GM12878 (cell line): ENCODE data around the gene UXS1. TPM values are rescaled to one million over a fixed set of nuclear protein-coding genes. Genes with fewer than 3 reads are reported as not detected.

ENCODE experiments used
- ATAC-seq: fragments of 200-7000 bp; cut with Tn5 transposase; 3 replicates; pipeline ENCODE4 v1.9.1; 2020; ENCODE audit warnings: mild to moderate bottlenecking, moderate library complexity
- BruUV-seq: library from RNA; stranded (reverse); fragments of 400-500 nt; replicated peaks from 2 replicates; lab custom pipeline; 2021; lab: Mats Ljungman, UMichigan
- CTCF ChIA-PET: fragments of 300-600 bp; sonication (Branson Sonifier 250); formaldehyde crosslinking; extraction: SDS; loops from one replicate; lab custom pipeline; 2021; ENCODE audit warnings: inconsistent platforms; lab: Yijun Ruan, JAX
- POLR2A ChIA-PET: fragments of 350-600 bp; formaldehyde crosslinking; extraction: SDS; loops from one replicate; lab custom pipeline; 2021; ENCODE audit warnings: inconsistent platforms; lab: Charles Lee
- RAD21 ChIA-PET: fragments of 300-600 bp; sonication (Branson Sonifier 250); formaldehyde crosslinking; loops from one replicate; lab custom pipeline; 2023; ENCODE audit warnings: antibody characterized with exemption; ENCODE audit not compliant: unreplicated experiment; lab: Charles Lee
- SMC1A ChIA-PET: fragments of 300-600 bp; sonication (Branson Sonifier 250); formaldehyde crosslinking; loops from one replicate; lab custom pipeline; 2023; ENCODE audit not compliant: unreplicated experiment, uncharacterized antibody; lab: Charles Lee
- DNase-seq: peaks from one replicate; pipeline ENCODE4 v3.0.0-alpha.2; 2011; ENCODE audit warnings: low read depth, low spot score
- FAIRE-seq: peaks from 3 replicates; lab custom pipeline; 2011; peaks lifted over from hg19 to GRCh38; lab: Jason Lieb, UNC
- H2AFZ ChIP-seq: 2 replicates; pipeline ENCODE4 v1.6.0; 2011; ENCODE audit warnings: low read depth, low read length, control low read depth; ENCODE audit not compliant: control insufficient read depth
- H3K27ac ChIP-seq: 2 replicates; pipeline ENCODE4 v1.5.1; 2011; ENCODE audit warnings: control low read depth; ENCODE audit not compliant: control insufficient read depth, insufficient read depth
- H3K27me3 ChIP-seq, 2 experiments: replicated peaks in 1 of 2; 2 replicates each; pipeline versions ENCODE4 v1.6.0 to v1.6.1; 2011; ENCODE audit warnings: low read length in 1 of 2; ENCODE audit not compliant: control insufficient read depth in 2 of 2, insufficient read depth in 2 of 2
- H3K36me3 ChIP-seq, 2 experiments: 2 replicates each; pipeline ENCODE4 v1.5.1; 2011; ENCODE audit warnings: low read length in 1 of 2; ENCODE audit not compliant: control insufficient read depth in 2 of 2, insufficient read depth in 2 of 2
- H3K4me1 ChIP-seq: 2 replicates; pipeline ENCODE4 v1.6.1; 2011; ENCODE audit warnings: mild to moderate bottlenecking, low read length, moderate library complexity, mixed read lengths; ENCODE audit not compliant: control insufficient read depth, insufficient read depth
- H3K4me2 ChIP-seq: 2 replicates; pipeline ENCODE4 v1.6.0; 2011; ENCODE audit warnings: control low read depth; ENCODE audit not compliant: control insufficient read depth, insufficient read depth
- H3K4me3 ChIP-seq: fragments of 200-600 bp; sonication (generic); 2 replicates; pipeline ENCODE4 v1.5.1; 2016
- H3K79me2 ChIP-seq: 2 replicates; pipeline ENCODE4 v1.6.0; 2011; ENCODE audit warnings: low read length; ENCODE audit not compliant: control insufficient read depth, insufficient read depth
- H3K9ac ChIP-seq: 2 replicates; pipeline ENCODE4 v1.8.0; 2011; ENCODE audit warnings: low read length, control low read depth, mixed read lengths; ENCODE audit not compliant: control insufficient read depth, insufficient read depth
- H3K9me3 ChIP-seq: replicated peaks from 3 replicates; pipeline ENCODE4 v1.5.1; 2011; ENCODE audit warnings: mild to moderate bottlenecking, low read length; ENCODE audit not compliant: control insufficient read depth, insufficient read depth
- H4K20me1 ChIP-seq: 2 replicates; pipeline ENCODE4 v1.6.0; 2011; ENCODE audit not compliant: control insufficient read depth, insufficient read depth
- CHD2 ChIP-seq: IDR thresholded peaks from 2 replicates; pipeline ENCODE4 v1.6.1; 2011; ENCODE audit warnings: low read depth, low read length, improper control_type of control experiment, borderline replicate concordance
- JUNB ChIP-seq: IDR thresholded peaks from 2 replicates; pipeline ENCODE4 v1.6.1; 2016; ENCODE audit warnings: antibody characterized with exemption, mild to moderate bottlenecking
- LARP7 ChIP-seq: fragments of 450-650 bp; IDR thresholded peaks from 2 replicates; pipeline ENCODE4 v1.6.1; 2017; ENCODE audit warnings: mild to moderate bottlenecking
- MEF2B ChIP-seq: fragments of 450-650 bp; IDR thresholded peaks from 2 replicates; pipeline ENCODE4 v1.6.1; 2018; ENCODE audit warnings: mild to moderate bottlenecking, moderate library complexity; ENCODE audit not compliant: partially characterized antibody, poor library complexity, severe bottlenecking
- MXI1 ChIP-seq: fragments of 150-350 bp; IDR thresholded peaks from 2 replicates; pipeline ENCODE4 v1.6.1; 2011; ENCODE audit warnings: low read depth, mild to moderate bottlenecking, inconsistent platforms, low read length, improper control_type of control experiment
- MYC ChIP-seq: IDR thresholded peaks from 2 replicates; pipeline ENCODE4 v1.6.1; 2011; ENCODE audit warnings: mild to moderate bottlenecking, low read length, moderate library complexity, inconsistent platforms; ENCODE audit not compliant: insufficient read depth, insufficient replicate concordance, insufficient read length, severe bottlenecking
- RAD51 ChIP-seq: fragments of 450-650 bp; IDR thresholded peaks from 2 replicates; pipeline ENCODE4 v1.6.1; 2016; ENCODE audit warnings: moderate library complexity, mild to moderate bottlenecking, inconsistent platforms
- SUZ12 ChIP-seq: fragments of 200-600 bp; sonication (generic); IDR thresholded peaks from one replicate; pipeline ENCODE4 v1.6.1; 2018; ENCODE audit warnings: antibody characterized with exemption, mild to moderate bottlenecking; ENCODE audit not compliant: unreplicated experiment
- TAF1 ChIP-seq: IDR thresholded peaks from 2 replicates; pipeline ENCODE4 v1.6.1; 2011; ENCODE audit warnings: mild to moderate bottlenecking, low read depth, low read length, borderline replicate concordance
- TARDBP ChIP-seq: IDR thresholded peaks from 2 replicates; pipeline ENCODE4 v1.6.1; 2016; ENCODE audit warnings: borderline replicate concordance
- YY1 ChIP-seq: IDR thresholded peaks from 2 replicates; pipeline ENCODE4 v1.6.1; 2011; ENCODE audit warnings: low read depth, mild to moderate bottlenecking, low read length
- ZZZ3 ChIP-seq: IDR thresholded peaks from 2 replicates; pipeline ENCODE4 v1.6.1; 2011; ENCODE audit warnings: low read depth; ENCODE audit not compliant: control insufficient read depth, insufficient read length
- WGBS: methylation state at CpG from one replicate; pipeline ENCODE4 v1.1.6; 2016; ENCODE audit warnings: low lambda C conversion rate; ENCODE audit not compliant: insufficient replicate concordance, insufficient coverage; ENCODE audit errors: missing lambda C conversion rate; 5-methylcytosine and 5-hydroxymethylcytosine counted together
- in situ Hi-C: fragments of 300-500 bp; cut with MboI; formaldehyde crosslinking; loops from 9 replicates; pipeline ENCODE4 v1.14.3; 2018; ENCODE audit warnings: mixed read lengths
- intact Hi-C: fragments of 100-400 bp; cut with micrococcal nuclease; formaldehyde crosslinking; loops from one replicate; pipeline ENCODE4 v1.14.2; 2022; ENCODE audit not compliant: unreplicated experiment
- polyA plus RNA-seq, 11 experiments: library from polyadenylated mRNA; depleted of rRNA in 4 of 11; unstranded in 6 of 11; stranded (reverse) in 5 of 11; fragments of >200 nt; fragmentation: Nextera tagmentation in 4 of 11; fragmentation: Illumina TruSeq in 1 of 11; extraction: Ambion mirVana in 4 of 11; extraction: Trizol in 1 of 11; gene quantifications; 1 replicate in 1 of 11; 2 replicates in 10 of 11; pipeline versions ENCODE4 v1.2.1 to v1.2.3, GENCODE V29; 2011 to 2016; ENCODE audit warnings: inconsistent platforms in 2 of 11, missing spikeins in 2 of 11, low read depth in 1 of 11
- total RNA-seq, 4 experiments: library from RNA; depleted of rRNA in 3 of 4; stranded (reverse); fragments of >200 nt in 3 of 4; fragmentation: Illumina TruSeq in 1 of 4; extraction: Trizol in 1 of 4; gene quantifications; 2 replicates each; pipeline versions ENCODE4 v1.2.1 to v1.2.3, GENCODE V29; 2013 to 2021
- TF ChIP-seq, protein P1 (sequence below): fragments of 450-650 bp; conservative IDR thresholded peaks from 2 replicates; pipeline ENCODE4 v1.6.1; 2017; ENCODE audit warnings: mild to moderate bottlenecking, moderate library complexity
- TF ChIP-seq, protein P2 (sequence below): fragments of 450-650 bp; IDR thresholded peaks from 2 replicates; pipeline ENCODE4 v1.6.1; 2017; ENCODE audit warnings: low read depth, mild to moderate bottlenecking, moderate library complexity

Gene UXS1
- total and polyA plus RNA-seq, 10 of the 15 experiments (the other 5 are each of a cell fraction or from before 2014, with no cell fraction given): 6.0 to 25.4 (median 24.0) TPM

- Histone ChIP-seq H4K20me1 (no peaks in the 10 kb centered on the region), H2AFZ (no peak overlapping the region), H3K79me2 (no peaks in the 10 kb centered on the region), H3K27me3 (peaks cover 0 to 6% of the 10 kb centered on the region in 2 experiments; a peak in 3 of 4 replicates), H3K27ac (no peak overlapping the region), H3K4me1 (no peaks in the 10 kb centered on the region), H3K9ac (no peak overlapping the region), H3K4me2 (no peak overlapping the region), H3K9me3 (no peaks in the 10 kb centered on the region), H3K36me3 (no peaks in the 10 kb centered on the region), H3K4me3 (no peak overlapping the region)
- TF ChIP-seq TARDBP (no peak), YY1 (no peak), RAD51 (no peak), CHD2 (no peak)
- POLR2A ChIA-PET: no interaction called here
- RAD21 ChIA-PET: no interaction called here
- in situ Hi-C loops: no loop called here
- no TSS peak for BruUV-seq
- SMC1A ChIA-PET: no interaction called here
- DNase-seq (no peak), ATAC-seq (no peak), FAIRE-seq (no peak)
- CTCF ChIA-PET: no interaction called here
- intact Hi-C loops: no loop called here
- WGBS: 13% methylated on average over 3 of the region's 3 CpGs
These were observed 119.1 kb downstream of the UXS1 start for GRCh38 chr2:106075048-106075447.

DNA sequence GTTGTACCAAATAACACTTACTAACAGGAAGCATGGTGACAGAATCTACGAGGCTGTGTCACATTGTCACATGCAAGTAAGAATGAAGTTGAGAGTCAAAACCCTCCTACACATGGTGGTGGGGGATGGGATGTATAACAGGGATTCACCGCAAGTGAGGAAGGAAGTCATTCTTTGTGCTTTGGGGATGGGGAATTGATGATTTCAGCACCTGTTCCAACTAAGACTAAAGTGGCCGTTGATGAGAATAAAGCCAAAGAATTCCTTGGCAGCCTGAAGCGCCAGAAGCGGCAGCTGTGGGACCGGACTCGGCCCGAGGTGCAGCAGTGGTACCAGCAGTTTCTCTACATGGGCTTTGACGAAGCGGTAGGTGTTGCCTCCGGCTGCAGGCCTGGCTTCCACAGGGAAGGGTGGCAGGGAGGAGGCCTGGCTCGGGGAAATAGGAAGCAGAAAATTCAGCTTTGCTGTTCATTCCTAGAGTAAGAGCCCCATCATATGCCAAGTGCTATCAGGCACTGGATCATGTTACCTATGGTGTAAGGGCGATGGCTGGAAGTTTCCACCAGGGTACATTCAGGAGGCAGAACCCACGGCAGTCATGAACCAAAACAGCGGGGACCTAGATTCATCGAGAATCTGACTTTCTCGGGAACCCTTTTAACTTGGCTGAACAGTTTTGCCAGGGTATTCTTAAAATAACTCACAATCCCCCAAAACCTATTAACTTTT lies 120.3 kb downstream of the UXS1 start:
- H3K36me3 ChIP-seq: no peaks in the 10 kb centered on the region
- no TSS peak for BruUV-seq
- intact Hi-C loops: no loop called here
- ATAC-seq: no peak
- H3K9me3 ChIP-seq: no peaks in the 10 kb centered on the region
- no peak overlapping the region for H3K9ac ChIP-seq
- ChIA-PET RAD21 (no interaction called here), CTCF (no interaction called here), POLR2A (no interaction called here), SMC1A (no interaction called here)
- H3K27me3 ChIP-seq: peaks cover 0 to 6% of the 10 kb centered on the region in 2 experiments; a peak in 3 of 4 replicates
- H3K27ac ChIP-seq: no peak overlapping the region
- no peak overlapping the region for H2AFZ ChIP-seq
- in situ Hi-C loops: no loop called here
- no peak overlapping the region for H3K4me3 ChIP-seq
- H3K4me1 ChIP-seq: no peaks in the 10 kb centered on the region
- no peaks in the 10 kb centered on the region for H4K20me1 ChIP-seq
- no peak overlapping the region for H3K4me2 ChIP-seq
- DNase-seq: no peak
- FAIRE-seq: no peak
- no peaks in the 10 kb centered on the region for H3K79me2 ChIP-seq
- WGBS: 55% methylated on average over 17 of the region's 17 CpGs
- no peak for TF ChIP-seq TAF1
- no peak for TF ChIP-seq SUZ12
- TF ChIP-seq, protein P1, sequence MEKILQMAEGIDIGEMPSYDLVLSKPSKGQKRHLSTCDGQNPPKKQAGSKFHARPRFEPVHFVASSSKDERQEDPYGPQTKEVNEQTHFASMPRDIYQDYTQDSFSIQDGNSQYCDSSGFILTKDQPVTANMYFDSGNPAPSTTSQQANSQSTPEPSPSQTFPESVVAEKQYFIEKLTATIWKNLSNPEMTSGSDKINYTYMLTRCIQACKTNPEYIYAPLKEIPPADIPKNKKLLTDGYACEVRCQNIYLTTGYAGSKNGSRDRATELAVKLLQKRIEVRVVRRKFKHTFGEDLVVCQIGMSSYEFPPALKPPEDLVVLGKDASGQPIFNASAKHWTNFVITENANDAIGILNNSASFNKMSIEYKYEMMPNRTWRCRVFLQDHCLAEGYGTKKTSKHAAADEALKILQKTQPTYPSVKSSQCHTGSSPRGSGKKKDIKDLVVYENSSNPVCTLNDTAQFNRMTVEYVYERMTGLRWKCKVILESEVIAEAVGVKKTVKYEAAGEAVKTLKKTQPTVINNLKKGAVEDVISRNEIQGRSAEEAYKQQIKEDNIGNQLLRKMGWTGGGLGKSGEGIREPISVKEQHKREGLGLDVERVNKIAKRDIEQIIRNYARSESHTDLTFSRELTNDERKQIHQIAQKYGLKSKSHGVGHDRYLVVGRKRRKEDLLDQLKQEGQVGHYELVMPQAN: no peak
- TF ChIP-seq MXI1: no peak
- no peak for TF ChIP-seq MYC
- TF ChIP-seq ZZZ3: no peak
- TF ChIP-seq, protein P2, sequence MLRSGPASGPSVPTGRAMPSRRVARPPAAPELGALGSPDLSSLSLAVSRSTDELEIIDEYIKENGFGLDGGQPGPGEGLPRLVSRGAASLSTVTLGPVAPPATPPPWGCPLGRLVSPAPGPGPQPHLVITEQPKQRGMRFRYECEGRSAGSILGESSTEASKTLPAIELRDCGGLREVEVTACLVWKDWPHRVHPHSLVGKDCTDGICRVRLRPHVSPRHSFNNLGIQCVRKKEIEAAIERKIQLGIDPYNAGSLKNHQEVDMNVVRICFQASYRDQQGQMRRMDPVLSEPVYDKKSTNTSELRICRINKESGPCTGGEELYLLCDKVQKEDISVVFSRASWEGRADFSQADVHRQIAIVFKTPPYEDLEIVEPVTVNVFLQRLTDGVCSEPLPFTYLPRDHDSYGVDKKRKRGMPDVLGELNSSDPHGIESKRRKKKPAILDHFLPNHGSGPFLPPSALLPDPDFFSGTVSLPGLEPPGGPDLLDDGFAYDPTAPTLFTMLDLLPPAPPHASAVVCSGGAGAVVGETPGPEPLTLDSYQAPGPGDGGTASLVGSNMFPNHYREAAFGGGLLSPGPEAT: no peak
- TF ChIP-seq JUNB: no peak
- no peak for TF ChIP-seq MEF2B
- TF ChIP-seq LARP7: no peak
